C1 segment of cervical spinal cord (tissue), 14 donors: ENCODE results near the gene RRP9.

Source experiments
- DNase-seq, 14 donors: peaks; one replicate each; lab custom pipeline; 2025; lab: John Stamatoyannopoulos, UW

The RRP9 gene

DNA sequence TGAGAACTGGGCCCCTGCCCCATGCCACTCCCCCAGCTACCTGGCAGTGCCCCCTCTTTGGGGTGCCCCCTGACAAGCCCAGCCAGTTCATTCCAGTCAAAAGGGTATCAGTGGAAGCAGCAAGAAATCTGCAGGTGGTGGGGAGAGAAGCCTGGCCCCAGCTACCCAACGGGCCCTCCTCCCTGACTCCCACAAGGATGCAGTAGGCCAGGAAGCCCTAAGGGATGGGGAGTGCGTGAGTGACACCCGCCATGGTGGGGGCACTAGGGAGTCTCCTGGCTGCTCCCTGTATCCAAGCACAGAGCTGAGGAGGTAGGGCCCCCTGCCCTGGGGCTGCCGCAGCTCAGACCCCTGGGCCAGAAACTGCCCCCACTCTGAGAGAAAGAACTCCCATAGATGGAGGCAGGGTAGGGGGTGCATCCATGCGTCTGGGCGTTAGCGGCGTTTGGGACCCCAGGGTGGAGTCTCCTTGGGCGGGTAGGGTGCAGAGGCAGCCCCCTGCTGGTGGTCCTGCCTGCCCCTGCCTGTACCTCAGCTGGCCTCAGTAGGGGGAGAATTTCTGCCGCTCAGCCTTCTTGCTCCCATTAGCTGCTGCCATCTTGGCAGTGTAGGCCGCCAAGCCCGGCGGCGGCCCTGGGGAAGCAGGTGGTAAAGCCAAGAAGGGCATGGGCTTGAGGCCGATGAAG is 16.0 kb upstream of the RRP9 start:
- no peak for DNase-seq

DNA sequence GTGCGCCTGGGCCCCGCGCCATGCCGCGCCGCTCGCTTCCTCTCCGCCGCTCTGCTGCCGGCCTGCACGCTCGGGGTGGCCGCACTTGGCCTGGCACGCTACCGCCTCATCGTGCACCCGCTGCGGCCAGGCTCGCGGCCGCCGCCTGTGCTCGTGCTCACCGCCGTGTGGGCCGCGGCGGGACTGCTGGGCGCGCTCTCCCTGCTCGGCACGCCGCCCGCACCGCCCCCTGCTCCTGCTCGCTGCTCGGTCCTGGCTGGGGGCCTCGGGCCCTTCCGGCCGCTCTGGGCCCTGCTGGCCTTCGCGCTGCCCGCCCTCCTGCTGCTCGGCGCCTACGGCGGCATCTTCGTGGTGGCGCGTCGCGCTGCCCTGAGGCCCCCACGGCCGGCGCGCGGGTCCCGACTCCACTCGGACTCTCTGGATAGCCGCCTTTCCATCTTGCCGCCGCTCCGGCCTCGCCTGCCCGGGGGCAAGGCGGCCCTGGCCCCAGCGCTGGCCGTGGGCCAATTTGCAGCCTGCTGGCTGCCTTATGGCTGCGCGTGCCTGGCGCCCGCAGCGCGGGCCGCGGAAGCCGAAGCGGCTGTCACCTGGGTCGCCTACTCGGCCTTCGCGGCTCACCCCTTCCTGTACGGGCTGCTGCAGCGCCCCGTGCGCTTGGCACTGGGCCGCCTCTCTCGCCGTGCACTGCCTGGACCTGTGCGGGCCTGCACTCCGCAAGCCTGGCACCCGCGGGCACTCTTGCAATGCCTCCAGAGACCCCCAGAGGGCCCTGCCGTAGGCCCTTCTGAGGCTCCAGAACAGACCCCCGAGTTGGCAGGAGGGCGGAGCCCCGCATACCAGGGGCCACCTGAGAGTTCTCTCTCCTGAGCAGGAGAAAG is 14.4 kb upstream of the RRP9 start:
- peak in 11 of 14 donors; percentile 29 to 82 (median 73) for DNase-seq

DNA sequence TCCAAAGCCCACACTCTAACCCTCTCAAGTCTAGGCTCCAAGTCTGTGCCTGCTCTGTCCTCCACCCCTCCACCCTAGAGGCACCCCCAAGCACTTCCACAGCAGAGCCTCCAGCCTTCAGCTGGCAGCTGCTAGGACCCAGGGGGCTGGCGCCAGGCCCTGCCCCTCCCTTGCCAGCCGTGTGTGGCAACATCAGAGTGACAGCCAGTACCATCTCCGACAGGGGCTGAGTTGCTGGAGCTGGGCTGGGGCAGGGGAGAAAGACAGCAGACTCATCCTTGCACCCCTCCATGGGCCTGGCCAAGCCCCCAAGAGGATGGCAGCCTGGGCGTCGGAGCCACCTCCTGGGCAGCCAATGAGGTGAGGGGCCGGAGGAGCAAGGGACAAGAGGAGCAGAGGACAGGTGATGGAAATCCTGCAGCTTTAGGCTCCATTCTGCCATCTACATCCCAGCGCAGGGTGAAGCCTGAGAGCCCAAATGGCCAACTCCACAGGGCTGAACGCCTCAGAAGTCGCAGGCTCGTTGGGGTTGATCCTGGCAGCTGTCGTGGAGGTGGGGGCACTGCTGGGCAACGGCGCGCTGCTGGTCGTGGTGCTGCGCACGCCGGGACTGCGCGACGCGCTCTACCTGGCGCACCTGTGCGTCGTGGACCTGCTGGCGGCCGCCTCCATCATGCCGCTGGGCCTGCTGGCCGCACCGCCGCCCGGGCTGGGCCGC is 13.6 kb upstream of the RRP9 start, which contains the start of gene GPR62:
Gene GPR62 (plus strand): TSS at position 207 of the 718 bp plus-strand sequence. CDS start 272 bp downstream, at position 479.
- DNase-seq: peak in 12 of 14 donors; percentile 47 to 84 (median 70)

DNA sequence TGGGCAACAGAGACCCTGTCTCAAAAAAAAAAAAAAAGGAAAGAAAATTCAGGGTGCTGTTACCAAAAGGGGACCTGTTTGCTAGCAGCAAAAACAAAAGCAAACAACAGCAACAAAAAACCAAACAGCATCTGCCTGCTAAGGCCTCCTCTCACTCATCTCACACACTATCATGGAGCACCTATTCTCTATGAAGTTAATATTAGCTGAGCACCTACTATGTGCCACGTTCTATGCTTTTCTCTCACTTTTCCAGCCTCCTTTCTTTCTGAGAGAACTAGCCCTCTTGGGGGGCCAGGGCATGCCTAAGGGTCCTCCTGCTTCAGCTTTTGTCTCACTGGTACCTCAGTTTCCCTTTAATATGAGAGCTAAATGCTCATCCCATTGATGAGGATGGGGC is 13.0 kb upstream of the RRP9 start:
- DNase-seq: no peak

DNA sequence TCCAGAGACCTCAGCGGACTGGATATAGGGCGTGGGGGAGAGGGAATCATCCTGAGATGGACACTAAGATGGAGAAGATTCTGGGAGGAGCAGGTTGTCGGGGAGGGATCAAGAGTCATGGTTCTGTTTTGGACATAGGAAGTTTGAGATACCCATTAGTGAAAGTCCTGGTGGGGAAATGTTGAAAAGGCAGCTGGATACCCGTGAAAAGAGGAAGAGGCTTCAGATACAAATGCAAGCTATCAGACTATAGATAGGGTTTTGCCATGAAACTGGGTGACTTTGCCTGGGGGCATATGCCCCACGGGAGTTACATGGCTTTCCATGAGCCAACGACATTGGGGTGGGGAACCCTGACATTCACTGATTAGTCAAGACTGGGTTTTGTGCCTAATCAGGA is 12.4 kb upstream of the RRP9 start:
- DNase-seq: no peak

DNA sequence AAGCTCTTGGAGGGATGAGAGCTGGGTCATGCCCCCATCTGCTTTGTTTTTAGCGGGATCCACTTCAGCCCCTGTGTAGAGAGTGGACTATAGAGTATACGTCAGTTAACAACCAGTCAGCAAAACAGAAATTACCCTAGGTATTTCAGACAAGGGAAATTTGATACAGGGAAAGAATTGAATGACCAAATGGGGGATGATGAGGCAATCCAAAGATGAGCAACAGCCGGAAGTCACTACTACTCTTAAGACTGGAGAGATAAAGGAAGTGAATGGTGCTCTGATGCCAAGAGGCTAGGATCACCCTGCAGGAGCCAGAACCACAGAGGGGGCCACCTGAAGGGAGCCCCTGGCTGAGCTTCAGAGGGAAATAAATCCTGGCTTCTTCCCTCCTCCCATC is 11.7 kb upstream of the RRP9 start:
- DNase-seq: no peak

DNA sequence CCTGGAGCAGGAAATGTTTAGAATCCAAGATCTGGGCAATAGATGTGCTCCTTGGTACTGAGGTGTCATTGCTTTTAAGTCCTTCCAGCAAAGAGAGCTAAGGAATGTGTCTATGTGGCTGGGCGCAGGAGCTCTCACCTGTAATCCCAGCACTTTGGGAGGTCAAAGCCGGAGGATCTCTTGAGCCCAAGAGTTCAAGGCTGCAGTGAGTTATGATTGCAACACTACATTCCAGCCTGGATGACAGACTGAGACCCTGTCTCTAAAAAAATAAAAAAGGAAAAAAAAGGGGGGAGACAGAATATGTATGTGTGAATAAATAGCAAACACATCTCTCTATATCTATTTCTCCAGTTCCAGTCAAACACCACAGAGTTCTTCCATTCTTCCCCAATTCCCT is 9.2 kb upstream of the RRP9 start:
- no peak for DNase-seq

DNA sequence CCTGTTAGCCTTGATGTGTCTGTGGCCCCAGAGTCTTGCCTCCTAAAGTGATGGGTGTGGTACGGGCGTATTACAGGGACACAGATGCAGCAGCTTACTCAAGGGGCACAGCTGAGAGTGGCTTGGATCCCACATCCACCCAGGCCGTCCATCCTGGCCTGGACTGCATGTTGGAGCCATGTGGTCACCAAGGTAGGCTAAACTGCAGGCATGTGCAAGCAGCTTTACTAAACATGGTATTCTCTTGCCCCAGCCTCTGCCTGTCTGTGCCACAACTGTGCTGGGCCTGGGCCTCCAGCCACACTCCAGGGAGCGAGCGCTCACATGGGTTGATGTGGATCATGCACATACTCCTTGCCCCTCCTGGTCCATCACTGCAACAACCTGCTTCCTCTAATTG is 7.4 kb upstream of the RRP9 start:
- no peak for DNase-seq

DNA sequence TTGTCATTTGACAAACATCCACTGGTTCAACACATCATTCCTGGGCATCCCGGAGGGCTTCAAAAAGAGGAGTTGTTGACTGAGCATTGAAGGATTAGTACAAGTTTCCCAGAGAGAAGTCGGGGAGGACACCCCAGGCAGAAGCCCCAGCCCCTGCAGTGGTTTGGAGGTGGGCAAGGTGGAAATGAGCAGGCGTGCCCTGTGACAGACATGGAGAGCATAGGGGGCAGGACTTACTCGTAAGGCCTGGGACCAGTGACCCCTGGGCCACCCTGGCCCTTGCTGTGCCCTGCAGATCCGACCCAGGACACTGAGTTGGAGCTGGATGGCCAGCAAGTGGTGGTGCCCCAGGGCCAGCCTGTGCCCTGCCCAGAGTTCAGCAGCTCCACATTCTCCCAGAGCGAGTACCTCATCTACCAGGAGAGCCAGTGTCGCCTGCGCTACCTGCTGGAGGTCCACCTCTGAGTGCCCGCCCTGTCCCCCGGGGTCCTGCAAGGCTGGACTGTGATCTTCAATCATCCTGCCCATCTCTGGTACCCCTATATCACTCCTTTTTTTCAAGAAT is 6.4 kb upstream of the RRP9 start:
- DNase-seq: no peak

DNA sequence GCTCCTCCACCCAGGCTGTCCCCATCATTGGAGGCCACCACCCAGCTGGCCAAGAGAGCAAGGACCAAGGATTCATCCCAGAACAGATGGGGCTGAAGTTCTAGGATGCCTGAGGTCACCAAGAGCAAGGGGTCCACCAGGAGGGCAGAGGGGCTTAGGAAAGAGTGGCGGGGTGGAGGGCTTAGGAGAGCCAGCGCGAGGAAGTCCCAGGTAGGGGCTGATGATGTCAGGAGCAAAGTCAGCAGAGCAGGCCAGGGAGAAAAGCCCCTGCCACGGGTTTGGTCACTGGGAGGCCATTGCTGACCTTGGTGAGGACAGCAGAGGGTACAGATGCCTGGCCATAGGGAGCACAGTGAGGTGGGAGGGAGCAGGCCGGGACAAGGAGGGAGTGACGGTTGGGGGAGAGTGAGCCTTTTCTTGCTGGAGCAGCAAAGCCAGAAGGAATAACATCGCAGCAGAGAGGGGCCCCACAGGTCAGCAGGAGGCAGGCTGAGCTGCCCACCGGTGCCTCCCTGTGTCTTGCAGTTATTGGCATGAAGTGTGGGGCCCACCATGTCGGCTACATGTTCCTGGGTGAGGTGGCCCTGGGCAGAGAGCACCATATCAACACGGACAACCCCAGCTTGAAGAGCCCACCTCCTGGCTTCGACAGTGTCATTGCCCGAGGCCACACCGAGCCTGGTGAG is 5.7 kb upstream of the RRP9 start:
- DNase-seq: no peak

DNA sequence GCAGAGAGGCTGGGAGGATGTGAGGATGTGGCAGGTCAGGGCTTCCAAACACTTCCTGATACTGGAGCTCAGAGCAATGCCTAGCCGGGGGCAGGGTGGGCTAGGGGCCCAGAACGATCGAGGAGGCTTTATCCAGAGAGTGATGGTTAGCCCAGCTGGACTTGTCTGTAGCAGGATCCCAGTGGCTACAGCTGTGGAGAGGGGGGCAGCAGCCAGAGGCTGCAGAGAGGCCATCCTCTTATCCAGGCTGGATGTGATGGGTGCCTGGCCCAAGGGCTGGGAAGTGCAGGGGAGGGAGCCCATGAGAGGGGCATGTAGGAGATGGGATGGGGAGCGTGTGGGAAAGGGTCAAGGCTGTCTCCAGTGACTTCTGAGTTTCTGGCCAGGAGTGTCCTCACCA is 5.1 kb upstream of the RRP9 start:
- no peak for DNase-seq

DNA sequence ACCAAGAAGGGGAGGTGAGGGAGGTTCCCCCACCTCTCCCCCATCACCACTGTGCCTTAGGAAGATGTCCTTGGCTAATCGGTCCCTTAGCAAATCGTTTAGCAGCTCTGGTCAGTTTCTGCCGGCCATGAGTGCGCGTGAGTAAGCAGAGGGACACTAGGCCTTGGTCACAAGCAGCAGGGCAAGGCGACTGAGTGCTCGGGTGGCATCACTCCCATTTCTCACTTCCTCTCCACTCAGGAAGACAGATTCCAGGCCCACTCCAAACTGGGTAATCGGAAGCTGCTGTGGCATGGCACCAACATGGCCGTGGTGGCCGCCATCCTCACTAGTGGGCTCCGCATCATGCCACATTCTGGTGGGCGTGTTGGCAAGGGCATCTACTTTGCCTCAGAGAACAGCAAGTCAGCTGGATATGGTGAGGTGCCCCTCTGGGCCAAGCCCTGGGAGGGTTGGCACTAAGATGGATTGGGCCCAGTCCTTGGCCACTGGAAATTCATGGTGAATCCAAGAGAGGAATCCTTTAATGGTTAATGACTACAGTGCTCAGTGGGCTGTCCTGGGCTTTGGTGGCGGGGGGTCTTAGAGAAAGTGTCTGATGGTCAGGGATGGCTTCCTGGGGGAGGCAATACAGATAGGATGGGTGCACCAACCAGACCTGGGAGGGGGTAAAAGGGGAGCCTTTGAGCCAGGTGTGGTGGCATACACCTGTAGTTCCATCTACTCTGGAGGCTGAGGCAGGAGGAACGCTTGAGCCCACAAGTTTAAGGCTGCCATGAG is 4.4 kb upstream of the RRP9 start:
- no peak for DNase-seq

DNA sequence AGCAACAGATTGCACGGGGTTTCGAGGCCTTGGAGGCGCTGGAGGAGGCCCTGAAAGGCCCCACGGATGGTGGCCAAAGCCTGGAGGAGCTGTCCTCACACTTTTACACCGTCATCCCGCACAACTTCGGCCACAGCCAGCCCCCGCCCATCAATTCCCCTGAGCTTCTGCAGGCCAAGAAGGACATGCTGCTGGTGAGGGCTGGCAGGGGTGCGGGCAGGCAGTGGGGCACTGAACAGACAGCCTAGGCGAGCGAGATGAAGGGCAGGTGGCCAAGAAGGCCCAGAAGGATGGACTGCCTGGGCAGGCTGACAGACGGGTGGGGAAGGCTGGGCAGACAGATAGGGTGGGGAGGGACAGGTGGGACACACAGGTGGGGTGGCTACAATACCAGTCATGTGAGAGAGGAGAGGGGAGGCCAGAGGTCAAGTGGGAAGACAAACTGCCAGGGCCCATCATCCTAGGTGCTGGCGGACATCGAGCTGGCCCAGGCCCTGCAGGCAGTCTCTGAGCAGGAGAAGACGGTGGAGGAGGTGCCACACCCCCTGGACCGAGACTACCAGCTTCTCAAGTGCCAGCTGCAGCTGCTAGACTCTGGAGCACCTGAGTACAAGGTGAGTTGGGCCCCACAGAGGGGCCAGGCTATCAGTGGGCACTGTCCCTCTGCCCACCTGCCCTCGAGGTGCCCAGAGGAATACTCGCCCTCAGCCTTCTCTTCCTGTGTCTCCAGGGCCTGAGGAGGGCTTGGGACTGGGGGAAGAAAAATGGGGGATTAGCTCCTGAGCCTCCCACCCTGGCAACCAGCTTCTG is 3.5 kb upstream of the RRP9 start:
- no peak for DNase-seq

DNA sequence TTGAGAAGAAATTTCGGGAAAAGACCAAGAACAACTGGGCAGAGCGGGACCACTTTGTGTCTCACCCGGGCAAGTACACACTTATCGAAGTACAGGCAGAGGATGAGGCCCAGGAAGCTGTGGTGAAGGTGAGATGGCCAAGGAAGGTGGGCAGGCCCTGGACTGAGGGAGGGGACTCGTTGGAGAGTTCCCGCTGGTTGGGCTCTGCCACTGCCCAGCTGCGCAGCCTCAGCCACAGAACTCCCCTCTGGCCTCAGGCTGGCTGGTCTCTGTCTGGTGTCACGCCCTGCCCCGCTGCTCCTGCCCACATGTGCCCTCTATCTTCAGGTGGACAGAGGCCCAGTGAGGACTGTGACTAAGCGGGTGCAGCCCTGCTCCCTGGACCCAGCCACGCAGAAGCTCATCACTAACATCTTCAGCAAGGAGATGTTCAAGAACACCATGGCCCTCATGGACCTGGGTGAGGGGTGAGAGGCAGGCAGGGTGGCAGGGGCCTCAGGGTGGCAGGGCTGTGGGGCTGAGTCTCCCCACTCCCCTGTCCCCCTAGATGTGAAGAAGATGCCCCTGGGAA is 2.8 kb upstream of the RRP9 start:
- no peak for DNase-seq

DNA sequence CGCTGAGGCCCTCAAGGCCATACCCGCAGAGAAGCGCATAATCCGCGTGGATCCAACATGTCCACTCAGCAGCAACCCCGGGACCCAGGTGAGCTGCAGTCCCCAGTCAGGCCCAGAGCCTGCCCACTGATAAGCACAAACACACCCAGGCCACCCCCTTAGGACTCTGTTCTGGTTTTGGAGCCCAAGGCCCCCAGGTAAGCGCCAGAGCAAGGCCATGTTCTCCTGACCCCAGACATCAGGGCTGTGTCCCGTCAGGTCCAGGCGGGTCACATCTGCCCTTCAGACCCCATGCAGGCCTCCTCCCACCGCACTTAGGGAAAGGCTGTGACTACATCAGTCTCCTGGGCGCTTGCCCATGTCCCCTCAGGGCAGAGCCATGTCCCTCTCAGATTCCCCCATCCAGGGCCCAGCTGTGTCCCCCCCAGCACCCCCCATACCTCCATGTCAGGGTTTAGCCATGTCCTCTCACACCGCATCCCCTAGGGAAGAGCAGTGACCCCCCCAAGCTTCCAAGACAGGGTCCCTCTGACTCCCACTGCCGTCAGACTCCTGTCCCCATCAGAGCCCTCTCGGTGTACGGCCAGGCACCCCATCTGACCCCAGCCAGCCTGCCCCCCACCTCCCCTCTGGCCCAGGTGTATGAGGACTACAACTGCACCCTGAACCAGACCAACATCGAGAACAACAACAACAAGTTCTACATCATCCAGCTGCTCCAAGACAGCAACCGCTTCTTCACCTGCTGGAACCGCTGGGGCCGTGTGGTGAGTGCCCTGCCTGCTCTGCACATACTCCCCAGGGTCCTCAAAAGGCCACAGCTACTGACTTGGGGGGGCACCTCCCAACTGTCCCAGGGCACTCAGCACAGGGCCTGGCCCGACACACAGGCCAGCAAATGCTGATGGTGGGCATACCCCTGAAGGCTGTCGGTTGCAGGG is 2.0 kb upstream of the RRP9 start:
- DNase-seq: no peak

DNA sequence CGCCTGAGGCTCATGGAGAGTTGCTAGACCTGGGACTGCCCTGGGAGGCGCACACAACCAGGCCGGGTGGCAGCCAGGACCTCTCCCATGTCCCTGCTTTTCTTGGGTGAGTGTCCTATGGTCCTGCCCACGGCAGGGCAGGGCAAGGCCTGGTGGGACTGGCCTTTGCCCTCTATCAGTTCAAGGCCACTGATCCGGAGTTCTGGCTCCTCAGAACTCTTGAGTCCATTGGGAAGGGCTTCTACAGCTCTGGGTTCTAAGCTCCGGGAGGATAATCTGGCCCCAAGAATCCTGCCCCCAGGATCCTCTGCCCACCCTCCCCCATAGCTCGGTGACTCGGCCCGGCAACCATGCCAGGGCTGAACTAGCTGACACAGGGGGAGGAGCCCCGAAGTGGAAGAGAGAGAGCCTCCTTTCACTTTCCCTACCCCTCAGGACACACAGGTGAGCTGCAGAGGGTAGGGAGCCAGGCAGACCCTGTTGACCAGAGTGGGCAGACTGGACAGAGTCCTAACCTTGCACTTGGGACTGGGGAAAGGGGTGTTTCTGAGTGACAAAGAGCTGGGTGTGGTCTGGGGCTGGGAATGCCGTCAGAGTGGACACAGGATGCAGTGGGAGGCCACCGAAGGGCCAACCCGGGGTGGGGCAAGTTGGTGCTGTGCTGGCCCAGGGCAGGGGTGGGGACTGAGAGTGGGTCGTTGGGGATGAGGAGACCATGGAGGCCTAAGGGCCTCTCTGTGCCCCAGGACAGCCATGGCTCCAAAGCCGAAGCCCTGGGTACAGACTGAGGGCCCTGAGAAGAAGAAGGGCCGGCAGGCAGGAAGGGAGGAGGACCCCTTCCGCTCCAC is 1.1 kb upstream of the RRP9 start:
- peak in 2 of 14 donors; percentile 45 to 66 for DNase-seq

DNA sequence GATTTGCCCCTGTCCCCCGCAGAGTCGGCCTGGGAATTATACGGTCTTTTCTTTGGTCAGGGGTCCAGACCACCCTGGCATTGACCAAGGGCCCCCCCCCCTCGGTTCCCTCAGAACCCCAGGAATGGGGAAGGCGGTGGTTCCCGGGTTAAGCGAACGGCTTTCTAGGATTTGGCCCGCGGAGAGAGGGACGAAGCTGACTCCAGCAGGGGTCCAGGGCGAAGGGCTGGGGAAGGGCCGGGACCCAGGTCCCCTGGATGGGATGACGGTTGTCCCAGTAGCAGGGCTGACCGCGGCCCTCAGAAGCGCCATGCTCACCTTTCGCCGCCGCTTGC is 274 bp downstream of the RRP9 start:
- no peak for DNase-seq
